ENCODE data around the gene PWWP2A.
"Not testable (repeated sequence)": the region's sequence is repeated elsewhere in the genome, so short reads cannot be mapped to it uniquely, and the experiment has no call there.

Gene PWWP2A

GRCh38 chr5:160119142-160119904, at the start of gene PWWP2A:
Gene PWWP2A (minus strand): TSS chr5:160119450. CDS start chr5:160119388, 62 bp downstream.
- DNase-seq = peak; percentile 90 to 98

GRCh38 chr5:160167624-160168165, 48.4 kb upstream of the PWWP2A start:
- no peak for DNase-seq

- DNase-seq = no peak
Observed at GRCh38 chr5:160166973-160167623, 47.8 kb upstream of the PWWP2A start.

- no peak for DNase-seq
Observed at GRCh38 chr5:160166069-160166972, 47.1 kb upstream of the PWWP2A start.

GRCh38 chr5:160165137-160166068, 46.2 kb upstream of the PWWP2A start:
- DNase-seq = peak in 1 of 2 donors; percentile 32

- no peak for DNase-seq
Observed at GRCh38 chr5:160162910-160163309, 43.7 kb upstream of the PWWP2A start.

- DNase-seq = no peak
Observed at GRCh38 chr5:160161626-160162025, 42.4 kb upstream of the PWWP2A start.

GRCh38 chr5:160160875-160161274, 41.6 kb upstream of the PWWP2A start:
- not testable (repeated sequence) for DNase-seq

GRCh38 chr5:160159991-160160792, 40.9 kb upstream of the PWWP2A start:
- DNase-seq = no peak

- no peak for DNase-seq
Observed at GRCh38 chr5:160158087-160158486, 38.8 kb upstream of the PWWP2A start.

- DNase-seq = no peak
Observed at GRCh38 chr5:160155017-160155750, 35.9 kb upstream of the PWWP2A start.

GRCh38 chr5:160152901-160153300, 33.7 kb upstream of the PWWP2A start:
- no peak for DNase-seq

- DNase-seq = no peak
Observed at GRCh38 chr5:160152287-160152686, 33.0 kb upstream of the PWWP2A start.

GRCh38 chr5:160151017-160151416, 31.8 kb upstream of the PWWP2A start:
- DNase-seq = no peak

- DNase-seq = no peak
Observed at GRCh38 chr5:160150381-160150780, 31.1 kb upstream of the PWWP2A start.

- DNase-seq = not testable (repeated sequence)
Observed at GRCh38 chr5:160144436-160144835, 25.2 kb upstream of the PWWP2A start.

GRCh38 chr5:160134332-160134731, 15.1 kb upstream of the PWWP2A start:
- DNase-seq = no peak

GRCh38 chr5:160133918-160134304, 14.7 kb upstream of the PWWP2A start:
- no peak for DNase-seq

- DNase-seq = no peak
Observed at GRCh38 chr5:160133071-160133917, 14.0 kb upstream of the PWWP2A start.
